Measurements from ENCODE around the gene SCAMP4.

The SCAMP4 gene

DNA sequence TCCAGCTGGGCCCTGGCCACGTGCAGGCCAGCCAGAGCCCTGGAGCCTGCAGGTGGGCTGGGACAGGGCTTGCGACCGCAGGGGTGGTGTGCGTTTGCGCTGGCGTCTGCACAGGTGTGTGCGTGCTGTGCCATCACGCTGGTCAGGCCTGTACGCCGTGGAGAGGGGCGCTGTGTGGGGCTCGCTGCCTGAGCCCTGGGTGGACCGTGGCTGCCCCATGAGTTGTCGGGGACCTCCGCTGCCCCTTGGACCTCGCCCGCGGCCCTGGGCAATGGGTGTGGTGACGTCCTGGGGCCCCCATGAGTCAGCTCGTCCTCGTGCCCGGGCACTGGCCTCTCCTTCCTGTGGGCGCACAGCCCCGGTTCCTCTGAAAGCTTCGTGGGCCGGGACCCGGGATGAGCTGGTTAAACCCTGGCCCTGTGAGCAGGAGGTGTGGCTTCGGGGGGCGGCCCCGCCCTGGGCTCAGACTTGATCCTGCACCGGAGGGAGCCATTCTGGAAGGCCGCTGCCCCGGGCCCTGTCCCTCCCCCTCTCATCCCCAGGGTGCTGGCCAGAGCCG, 42.5 kb downstream of the SCAMP4 start:
- TF ChIP-seq, protein P1, sequence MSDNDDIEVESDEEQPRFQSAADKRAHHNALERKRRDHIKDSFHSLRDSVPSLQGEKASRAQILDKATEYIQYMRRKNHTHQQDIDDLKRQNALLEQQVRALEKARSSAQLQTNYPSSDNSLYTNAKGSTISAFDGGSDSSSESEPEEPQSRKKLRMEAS (IDR thresholded peaks at IDR 0.05), result no peak
- no peak for TF ChIP-seq EP300 (IDR thresholded peaks at IDR 0.05; ENCODE audit: borderline replicate concordance)
- no peak for TF ChIP-seq FOXM1 (IDR thresholded peaks at IDR 0.05; ENCODE audit: borderline replicate concordance, low read depth)
- no peak for TF ChIP-seq YY1 (IDR thresholded peaks at IDR 0.05; ENCODE audit: low read depth)
- TF ChIP-seq EGR1 (IDR thresholded peaks at IDR 0.05), result no peak
- TF ChIP-seq, protein P2, sequence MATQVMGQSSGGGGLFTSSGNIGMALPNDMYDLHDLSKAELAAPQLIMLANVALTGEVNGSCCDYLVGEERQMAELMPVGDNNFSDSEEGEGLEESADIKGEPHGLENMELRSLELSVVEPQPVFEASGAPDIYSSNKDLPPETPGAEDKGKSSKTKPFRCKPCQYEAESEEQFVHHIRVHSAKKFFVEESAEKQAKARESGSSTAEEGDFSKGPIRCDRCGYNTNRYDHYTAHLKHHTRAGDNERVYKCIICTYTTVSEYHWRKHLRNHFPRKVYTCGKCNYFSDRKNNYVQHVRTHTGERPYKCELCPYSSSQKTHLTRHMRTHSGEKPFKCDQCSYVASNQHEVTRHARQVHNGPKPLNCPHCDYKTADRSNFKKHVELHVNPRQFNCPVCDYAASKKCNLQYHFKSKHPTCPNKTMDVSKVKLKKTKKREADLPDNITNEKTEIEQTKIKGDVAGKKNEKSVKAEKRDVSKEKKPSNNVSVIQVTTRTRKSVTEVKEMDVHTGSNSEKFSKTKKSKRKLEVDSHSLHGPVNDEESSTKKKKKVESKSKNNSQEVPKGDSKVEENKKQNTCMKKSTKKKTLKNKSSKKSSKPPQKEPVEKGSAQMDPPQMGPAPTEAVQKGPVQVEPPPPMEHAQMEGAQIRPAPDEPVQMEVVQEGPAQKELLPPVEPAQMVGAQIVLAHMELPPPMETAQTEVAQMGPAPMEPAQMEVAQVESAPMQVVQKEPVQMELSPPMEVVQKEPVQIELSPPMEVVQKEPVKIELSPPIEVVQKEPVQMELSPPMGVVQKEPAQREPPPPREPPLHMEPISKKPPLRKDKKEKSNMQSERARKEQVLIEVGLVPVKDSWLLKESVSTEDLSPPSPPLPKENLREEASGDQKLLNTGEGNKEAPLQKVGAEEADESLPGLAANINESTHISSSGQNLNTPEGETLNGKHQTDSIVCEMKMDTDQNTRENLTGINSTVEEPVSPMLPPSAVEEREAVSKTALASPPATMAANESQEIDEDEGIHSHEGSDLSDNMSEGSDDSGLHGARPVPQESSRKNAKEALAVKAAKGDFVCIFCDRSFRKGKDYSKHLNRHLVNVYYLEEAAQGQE (IDR thresholded peaks at IDR 0.05; ENCODE audit: low read depth), result no peak
- no peak for TF ChIP-seq ZBTB7A (IDR thresholded peaks at IDR 0.05; ENCODE audit: low read depth)
- TF ChIP-seq TEAD4 (IDR thresholded peaks at IDR 0.05), result no peak
- TF ChIP-seq NFIC (IDR thresholded peaks at IDR 0.05), result no peak
- no peak for TF ChIP-seq RAD21 (IDR thresholded peaks at IDR 0.05; ENCODE audit: low read depth)
- TF ChIP-seq CREB1 (IDR thresholded peaks at IDR 0.05; ENCODE audit: low read depth), result no peak
- no peak for TF ChIP-seq TCF12 (IDR thresholded peaks at IDR 0.05; ENCODE audit: low read depth)
- no peak for TF ChIP-seq USF1 (IDR thresholded peaks at IDR 0.05)
- TF ChIP-seq TAF1 (IDR thresholded peaks at IDR 0.05; ENCODE audit: low read depth), result no peak
- TF ChIP-seq CEBPB (IDR thresholded peaks at IDR 0.05), result no peak

GRCh38 chr19:1949304-1950101, 44.3 kb downstream of the SCAMP4 start:
- TF ChIP-seq CREB1 (IDR thresholded peaks at IDR 0.05; ENCODE audit: low read depth) (no peak), TEAD4 (IDR thresholded peaks at IDR 0.05) (no peak), NFIC (IDR thresholded peaks at IDR 0.05) (no peak), RAD21 (IDR thresholded peaks at IDR 0.05; ENCODE audit: low read depth) (no peak), USF1 (IDR thresholded peaks at IDR 0.05) (no peak), EP300 (IDR thresholded peaks at IDR 0.05; ENCODE audit: borderline replicate concordance) (no peak), TCF12 (IDR thresholded peaks at IDR 0.05; ENCODE audit: low read depth) (no peak), YY1 (IDR thresholded peaks at IDR 0.05; ENCODE audit: low read depth) (no peak), CEBPB (IDR thresholded peaks at IDR 0.05) (no peak), TAF1 (IDR thresholded peaks at IDR 0.05; ENCODE audit: low read depth) (no peak), EGR1 (IDR thresholded peaks at IDR 0.05) (no peak), FOXM1 (IDR thresholded peaks at IDR 0.05; ENCODE audit: borderline replicate concordance, low read depth) (no peak), ZBTB7A (IDR thresholded peaks at IDR 0.05; ENCODE audit: low read depth) (no peak)
- TF ChIP-seq, protein P1 (IDR thresholded peaks at IDR 0.05), result no peak
- TF ChIP-seq, protein P2 (IDR thresholded peaks at IDR 0.05; ENCODE audit: low read depth), result no peak

DNA sequence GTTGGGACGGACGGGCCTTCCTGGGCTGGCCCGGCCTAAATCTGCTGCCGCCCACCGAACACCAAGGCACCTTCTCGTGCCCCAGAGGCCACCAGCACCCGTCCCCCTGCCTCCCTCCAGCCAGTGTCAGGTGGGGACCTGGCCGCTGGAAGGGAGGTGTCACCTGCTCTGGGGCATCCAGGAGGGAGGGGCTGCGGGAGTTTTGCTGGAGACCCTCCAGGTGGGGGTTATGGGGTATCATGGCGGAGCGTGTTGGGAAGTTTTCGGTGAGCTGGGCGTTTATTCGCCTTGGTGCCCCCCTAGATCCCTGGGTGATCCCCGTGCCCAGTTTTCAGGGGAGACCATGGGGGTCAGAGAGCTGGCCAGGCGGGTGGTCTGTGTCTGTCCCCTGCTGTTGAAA, 45.4 kb downstream of the SCAMP4 start:
- TF ChIP-seq CREB1 (IDR thresholded peaks at IDR 0.05; ENCODE audit: low read depth) (no peak), NFIC (IDR thresholded peaks at IDR 0.05) (no peak)

DNA sequence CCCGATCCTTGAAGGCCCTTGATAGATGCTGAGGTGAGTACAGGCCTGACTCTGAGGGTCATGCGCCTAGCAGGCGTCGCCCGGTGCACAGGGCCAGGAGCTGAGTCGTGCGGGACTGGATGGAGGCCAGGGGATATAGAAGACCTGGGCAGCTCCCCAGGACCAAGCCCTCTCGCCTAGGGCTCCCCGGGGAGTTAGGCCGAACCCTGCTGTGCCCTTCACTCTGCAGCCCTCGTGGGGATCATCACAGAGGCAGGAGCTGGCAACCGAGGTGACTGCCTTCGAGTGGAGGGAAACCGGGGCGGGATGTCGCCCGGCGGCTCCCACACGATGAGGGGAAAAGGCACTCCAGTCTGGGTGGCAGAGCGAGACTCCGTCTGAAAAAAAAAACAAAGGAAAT, 47.4 kb downstream of the SCAMP4 start:
- no peak for TF ChIP-seq NFIC (IDR thresholded peaks at IDR 0.05)
- TF ChIP-seq ZBTB7A (IDR thresholded peaks at IDR 0.05; ENCODE audit: low read depth), result no peak
- TF ChIP-seq, protein P2 (IDR thresholded peaks at IDR 0.05; ENCODE audit: low read depth), result no peak
- TF ChIP-seq TCF12 (IDR thresholded peaks at IDR 0.05; ENCODE audit: low read depth), result no peak
- no peak for TF ChIP-seq EGR1 (IDR thresholded peaks at IDR 0.05)
- no peak for TF ChIP-seq TEAD4 (IDR thresholded peaks at IDR 0.05)
- TF ChIP-seq FOXM1 (IDR thresholded peaks at IDR 0.05; ENCODE audit: borderline replicate concordance, low read depth), result no peak
- TF ChIP-seq CREB1 (IDR thresholded peaks at IDR 0.05; ENCODE audit: low read depth), result no peak
- TF ChIP-seq, protein P1 (IDR thresholded peaks at IDR 0.05), result no peak
- no peak for TF ChIP-seq EP300 (IDR thresholded peaks at IDR 0.05; ENCODE audit: borderline replicate concordance)
- TF ChIP-seq RAD21 (IDR thresholded peaks at IDR 0.05; ENCODE audit: low read depth), result no peak
- TF ChIP-seq CEBPB (IDR thresholded peaks at IDR 0.05), result no peak
- TF ChIP-seq YY1 (IDR thresholded peaks at IDR 0.05; ENCODE audit: low read depth), result no peak
- no peak for TF ChIP-seq TAF1 (IDR thresholded peaks at IDR 0.05; ENCODE audit: low read depth)
- TF ChIP-seq USF1 (IDR thresholded peaks at IDR 0.05), result no peak

Measured in Ishikawa (cell line).